GM12878 (cell line): ENCODE results near the gene DHX38. TPM values are rescaled to one million over a fixed set of nuclear protein-coding genes. Genes with fewer than 3 reads are reported as not detected.

ENCODE experiments used
- ATAC-seq: fragments of 200-7000 bp; cut with Tn5 transposase; 3 replicates; pipeline ENCODE4 v1.9.1; 2020; ENCODE audit warnings: mild to moderate bottlenecking, moderate library complexity
- BruUV-seq: library from RNA; stranded (reverse); fragments of 400-500 nt; replicated peaks from 2 replicates; lab custom pipeline; 2021; lab: Mats Ljungman, UMichigan
- CTCF ChIA-PET: fragments of 300-600 bp; sonication (Branson Sonifier 250); formaldehyde crosslinking; extraction: SDS; loops from one replicate; lab custom pipeline; 2021; ENCODE audit warnings: inconsistent platforms; lab: Yijun Ruan, JAX
- POLR2A ChIA-PET: fragments of 350-600 bp; formaldehyde crosslinking; extraction: SDS; loops from one replicate; lab custom pipeline; 2021; ENCODE audit warnings: inconsistent platforms; lab: Charles Lee
- RAD21 ChIA-PET: fragments of 300-600 bp; sonication (Branson Sonifier 250); formaldehyde crosslinking; loops from one replicate; lab custom pipeline; 2023; ENCODE audit warnings: antibody characterized with exemption; ENCODE audit not compliant: unreplicated experiment; lab: Charles Lee
- SMC1A ChIA-PET: fragments of 300-600 bp; sonication (Branson Sonifier 250); formaldehyde crosslinking; loops from one replicate; lab custom pipeline; 2023; ENCODE audit not compliant: unreplicated experiment, uncharacterized antibody; lab: Charles Lee
- DNase-seq: peaks from one replicate; pipeline ENCODE4 v3.0.0-alpha.2; 2011; ENCODE audit warnings: low read depth, low spot score
- FAIRE-seq: peaks from 3 replicates; lab custom pipeline; 2011; peaks lifted over from hg19 to GRCh38; lab: Jason Lieb, UNC
- H2AFZ ChIP-seq: 2 replicates; pipeline ENCODE4 v1.6.0; 2011; ENCODE audit warnings: low read depth, low read length, control low read depth; ENCODE audit not compliant: control insufficient read depth
- H3K27ac ChIP-seq: 2 replicates; pipeline ENCODE4 v1.5.1; 2011; ENCODE audit warnings: control low read depth; ENCODE audit not compliant: control insufficient read depth, insufficient read depth
- H3K27me3 ChIP-seq, 2 experiments: replicated peaks in 1 of 2; 2 replicates each; pipeline versions ENCODE4 v1.6.0 to v1.6.1; 2011; ENCODE audit warnings: low read length in 1 of 2; ENCODE audit not compliant: control insufficient read depth in 2 of 2, insufficient read depth in 2 of 2
- H3K36me3 ChIP-seq, 2 experiments: 2 replicates each; pipeline ENCODE4 v1.5.1; 2011; ENCODE audit warnings: low read length in 1 of 2; ENCODE audit not compliant: control insufficient read depth in 2 of 2, insufficient read depth in 2 of 2
- H3K4me1 ChIP-seq: 2 replicates; pipeline ENCODE4 v1.6.1; 2011; ENCODE audit warnings: mild to moderate bottlenecking, low read length, moderate library complexity, mixed read lengths; ENCODE audit not compliant: control insufficient read depth, insufficient read depth
- H3K4me2 ChIP-seq: 2 replicates; pipeline ENCODE4 v1.6.0; 2011; ENCODE audit warnings: control low read depth; ENCODE audit not compliant: control insufficient read depth, insufficient read depth
- H3K4me3 ChIP-seq: fragments of 200-600 bp; sonication (generic); 2 replicates; pipeline ENCODE4 v1.5.1; 2016
- H3K79me2 ChIP-seq: 2 replicates; pipeline ENCODE4 v1.6.0; 2011; ENCODE audit warnings: low read length; ENCODE audit not compliant: control insufficient read depth, insufficient read depth
- H3K9ac ChIP-seq: 2 replicates; pipeline ENCODE4 v1.8.0; 2011; ENCODE audit warnings: low read length, control low read depth, mixed read lengths; ENCODE audit not compliant: control insufficient read depth, insufficient read depth
- H3K9me3 ChIP-seq: replicated peaks from 3 replicates; pipeline ENCODE4 v1.5.1; 2011; ENCODE audit warnings: mild to moderate bottlenecking, low read length; ENCODE audit not compliant: control insufficient read depth, insufficient read depth
- H4K20me1 ChIP-seq: 2 replicates; pipeline ENCODE4 v1.6.0; 2011; ENCODE audit not compliant: control insufficient read depth, insufficient read depth
- BCL3 ChIP-seq: IDR thresholded peaks from 2 replicates; pipeline ENCODE4 v1.6.1; 2011; ENCODE audit warnings: borderline replicate concordance, low read depth, mild to moderate bottlenecking, moderate library complexity, low read length; ENCODE audit not compliant: insufficient read depth, poor library complexity, severe bottlenecking
- ZBED1 ChIP-seq: IDR thresholded peaks from 2 replicates; pipeline ENCODE4 v1.6.1; 2016; ENCODE audit warnings: borderline replicate concordance
- WGBS: methylation state at CpG from one replicate; pipeline ENCODE4 v1.1.6; 2016; ENCODE audit warnings: low lambda C conversion rate; ENCODE audit not compliant: insufficient replicate concordance, insufficient coverage; ENCODE audit errors: missing lambda C conversion rate; 5-methylcytosine and 5-hydroxymethylcytosine counted together
- in situ Hi-C: fragments of 300-500 bp; cut with MboI; formaldehyde crosslinking; loops from 9 replicates; pipeline ENCODE4 v1.14.3; 2018; ENCODE audit warnings: mixed read lengths
- intact Hi-C: fragments of 100-400 bp; cut with micrococcal nuclease; formaldehyde crosslinking; loops from one replicate; pipeline ENCODE4 v1.14.2; 2022; ENCODE audit not compliant: unreplicated experiment
- polyA plus RNA-seq, 11 experiments: library from polyadenylated mRNA; depleted of rRNA in 4 of 11; unstranded in 6 of 11; stranded (reverse) in 5 of 11; fragments of >200 nt; fragmentation: Nextera tagmentation in 4 of 11; fragmentation: Illumina TruSeq in 1 of 11; extraction: Ambion mirVana in 4 of 11; extraction: Trizol in 1 of 11; gene quantifications; 1 replicate in 1 of 11; 2 replicates in 10 of 11; pipeline versions ENCODE4 v1.2.1 to v1.2.3, GENCODE V29; 2011 to 2016; ENCODE audit warnings: inconsistent platforms in 2 of 11, missing spikeins in 2 of 11, low read depth in 1 of 11
- total RNA-seq, 4 experiments: library from RNA; depleted of rRNA in 3 of 4; stranded (reverse); fragments of >200 nt in 3 of 4; fragmentation: Illumina TruSeq in 1 of 4; extraction: Trizol in 1 of 4; gene quantifications; 2 replicates each; pipeline versions ENCODE4 v1.2.1 to v1.2.3, GENCODE V29; 2013 to 2021

DHX38 gene
- total and polyA plus RNA-seq, 10 of the 15 experiments (the other 5 are each of a cell fraction or from before 2014, with no cell fraction given), result 2.1 to 67.8 (median 43.2) TPM

- ChIA-PET SMC1A (interaction anchor here (0.8 kb wide), 2 partner anchors 13 to 632 kb away, joined by 3 read pairs; no protein-coding TSS in a partner anchor), CTCF (interaction anchor here (1.0 kb wide), 1 partner anchor 37 kb away, joined by 4 read pairs; no protein-coding TSS in a partner anchor), RAD21 (no interaction called here), POLR2A (no interaction called here)
- no peak overlapping the region for H3K4me3 ChIP-seq
- H2AFZ ChIP-seq, result no peak overlapping the region
- H3K27me3 ChIP-seq, result no peaks in the 10 kb centered on the region
- H3K36me3 ChIP-seq, result no peaks in the 10 kb centered on the region
- no peak overlapping the region for H3K4me2 ChIP-seq
- no peaks in the 10 kb centered on the region for H4K20me1 ChIP-seq
- no peak overlapping the region for H3K9ac ChIP-seq
- intact Hi-C loops, result no loop called here
- 51% methylated on average over 6 of the region's 6 CpGs for WGBS
- no peaks in the 10 kb centered on the region for H3K9me3 ChIP-seq
- FAIRE-seq (no peak), DNase-seq (no peak), ATAC-seq (no peak)
- in situ Hi-C loops, result no loop called here
- BruUV-seq, result no TSS peak
- H3K27ac ChIP-seq, result no peak overlapping the region
- no peaks in the 10 kb centered on the region for H3K79me2 ChIP-seq
- TF ChIP-seq ZBED1 (no peak), BCL3 (no peak)
- H3K4me1 ChIP-seq, result no peaks in the 10 kb centered on the region
Measured at GRCh38 chr16:72162105-72162692, 68.6 kb downstream of the DHX38 start.

Other genes with a start within 250 kb of the DHX38 start
Only the 7 nearest of the 9 such genes appear.
- 133 and 160 TPM in 2 replicates for gene IST1, start 198.3 kb upstream of the DHX38 start, total RNA-seq (2014; rRNA removed)
- 148 and 150 TPM in 2 replicates for gene IST1, start 198.3 kb upstream of the DHX38 start, total RNA-seq (2014; rRNA removed; fragmentation: Illumina TruSeq; extraction: Trizol)
- gene IST1, start 198.3 kb upstream of the DHX38 start, total RNA-seq (2021), result 134 and 140 TPM in 2 replicates
- gene IST1, start 198.3 kb upstream of the DHX38 start, polyA plus RNA-seq (2011; rRNA removed), result 277 and 293 TPM in 2 replicates
- 189 and 196 TPM in 2 replicates for gene IST1, start 198.3 kb upstream of the DHX38 start, polyA plus RNA-seq (2014; fragmentation: Illumina TruSeq; extraction: Trizol)
- gene IST1, start 198.3 kb upstream of the DHX38 start, polyA plus RNA-seq (2014; fragmentation: Nextera tagmentation; extraction: Ambion mirVana), result 100 to 1,000 TPM in 1 of 2 experiments, 10 to 100 TPM in 1; 97.3 to 136 TPM
- gene IST1, start 198.3 kb upstream of the DHX38 start, polyA plus RNA-seq (2014; rRNA removed), result 120 and 155 TPM in 2 replicates
- gene IST1, start 198.3 kb upstream of the DHX38 start, polyA plus RNA-seq (2016; fragmentation: Nextera tagmentation; extraction: Ambion mirVana), result 100 to 1,000 TPM; 113 to 125 TPM
- gene PKD1L3, start 93.4 kb upstream of the DHX38 start, total RNA-seq (2014; rRNA removed), result not detected in 2 replicates
- gene PKD1L3, start 93.4 kb upstream of the DHX38 start, total RNA-seq (2014; rRNA removed; fragmentation: Illumina TruSeq; extraction: Trizol), result 0.04 TPM in 1 of 2 replicates, not detected in the other
- not detected in 2 replicates for gene PKD1L3, start 93.4 kb upstream of the DHX38 start, total RNA-seq (2021)
- gene PKD1L3, start 93.4 kb upstream of the DHX38 start, polyA plus RNA-seq (2011; rRNA removed), result not detected in 2 replicates
- 0.03 TPM in 1 of 2 replicates, not detected in the other for gene PKD1L3, start 93.4 kb upstream of the DHX38 start, polyA plus RNA-seq (2014; fragmentation: Illumina TruSeq; extraction: Trizol)
- gene PKD1L3, start 93.4 kb upstream of the DHX38 start, polyA plus RNA-seq (2014; fragmentation: Nextera tagmentation; extraction: Ambion mirVana), result not detected
- gene PKD1L3, start 93.4 kb upstream of the DHX38 start, polyA plus RNA-seq (2014; rRNA removed), result not detected in 2 replicates
- under 1 TPM in 1 of 2 experiments, not detected in 1; 0.04 TPM for gene PKD1L3, start 93.4 kb upstream of the DHX38 start, polyA plus RNA-seq (2016; fragmentation: Nextera tagmentation; extraction: Ambion mirVana)
- 10.7 and 12.5 TPM in 2 replicates for gene DHODH, start 85.1 kb upstream of the DHX38 start, total RNA-seq (2014; rRNA removed)
- gene DHODH, start 85.1 kb upstream of the DHX38 start, total RNA-seq (2014; rRNA removed; fragmentation: Illumina TruSeq; extraction: Trizol), result 10.2 and 10.5 TPM in 2 replicates
- 14.3 and 18.9 TPM in 2 replicates for gene DHODH, start 85.1 kb upstream of the DHX38 start, total RNA-seq (2021)
- gene DHODH, start 85.1 kb upstream of the DHX38 start, polyA plus RNA-seq (2011; rRNA removed), result 13.7 and 14.6 TPM in 2 replicates
- 10.7 and 13.5 TPM in 2 replicates for gene DHODH, start 85.1 kb upstream of the DHX38 start, polyA plus RNA-seq (2014; fragmentation: Illumina TruSeq; extraction: Trizol)
- gene DHODH, start 85.1 kb upstream of the DHX38 start, polyA plus RNA-seq (2014; fragmentation: Nextera tagmentation; extraction: Ambion mirVana), result 1 to 10 TPM; 3.4 to 4.1 TPM
- 12.5 and 12.9 TPM in 2 replicates for gene DHODH, start 85.1 kb upstream of the DHX38 start, polyA plus RNA-seq (2014; rRNA removed)
- 10 to 100 TPM; 20.8 to 23.3 TPM for gene DHODH, start 85.1 kb upstream of the DHX38 start, polyA plus RNA-seq (2016; fragmentation: Nextera tagmentation; extraction: Ambion mirVana)
- not detected in 2 replicates for gene HP, start 39.3 kb upstream of the DHX38 start, total RNA-seq (2014; rRNA removed)
- not detected in 2 replicates for gene HP, start 39.3 kb upstream of the DHX38 start, total RNA-seq (2014; rRNA removed; fragmentation: Illumina TruSeq; extraction: Trizol)
- 8.7 and 10.8 TPM in 2 replicates for gene HP, start 39.3 kb upstream of the DHX38 start, total RNA-seq (2021)
- gene HP, start 39.3 kb upstream of the DHX38 start, polyA plus RNA-seq (2011; rRNA removed), result not detected in 2 replicates
- gene HP, start 39.3 kb upstream of the DHX38 start, polyA plus RNA-seq (2014; fragmentation: Illumina TruSeq; extraction: Trizol), result not detected in 2 replicates
- not detected for gene HP, start 39.3 kb upstream of the DHX38 start, polyA plus RNA-seq (2014; fragmentation: Nextera tagmentation; extraction: Ambion mirVana)
- gene HP, start 39.3 kb upstream of the DHX38 start, polyA plus RNA-seq (2014; rRNA removed), result 0.03 TPM in 1 of 2 replicates, not detected in the other
- not detected for gene HP, start 39.3 kb upstream of the DHX38 start, polyA plus RNA-seq (2016; fragmentation: Nextera tagmentation; extraction: Ambion mirVana)
- gene HPR, start 30.6 kb upstream of the DHX38 start, total RNA-seq (2014; rRNA removed), result not detected in 2 replicates
- gene HPR, start 30.6 kb upstream of the DHX38 start, total RNA-seq (2014; rRNA removed; fragmentation: Illumina TruSeq; extraction: Trizol), result not detected in 2 replicates
- gene HPR, start 30.6 kb upstream of the DHX38 start, total RNA-seq (2021), result not detected in 2 replicates
- not detected in 2 replicates for gene HPR, start 30.6 kb upstream of the DHX38 start, polyA plus RNA-seq (2011; rRNA removed)
- gene HPR, start 30.6 kb upstream of the DHX38 start, polyA plus RNA-seq (2014; fragmentation: Illumina TruSeq; extraction: Trizol), result not detected in 2 replicates
- not detected for gene HPR, start 30.6 kb upstream of the DHX38 start, polyA plus RNA-seq (2014; fragmentation: Nextera tagmentation; extraction: Ambion mirVana)
- not detected in 2 replicates for gene HPR, start 30.6 kb upstream of the DHX38 start, polyA plus RNA-seq (2014; rRNA removed)
- under 1 TPM in 1 of 2 experiments, not detected in 1; 0.15 TPM for gene HPR, start 30.6 kb upstream of the DHX38 start, polyA plus RNA-seq (2016; fragmentation: Nextera tagmentation; extraction: Ambion mirVana)
- gene TXNL4B, start 227 bp upstream of the DHX38 start, total RNA-seq (2014; rRNA removed), result 13.3 and 15.2 TPM in 2 replicates
- gene TXNL4B, start 227 bp upstream of the DHX38 start, total RNA-seq (2014; rRNA removed; fragmentation: Illumina TruSeq; extraction: Trizol), result 11.1 TPM in 2 replicates
- gene TXNL4B, start 227 bp upstream of the DHX38 start, total RNA-seq (2021), result 14.0 and 17.2 TPM in 2 replicates
- 24.0 and 42.1 TPM in 2 replicates for gene TXNL4B, start 227 bp upstream of the DHX38 start, polyA plus RNA-seq (2011; rRNA removed)
- gene TXNL4B, start 227 bp upstream of the DHX38 start, polyA plus RNA-seq (2014; fragmentation: Illumina TruSeq; extraction: Trizol), result 16.2 and 16.3 TPM in 2 replicates
- 10 to 100 TPM; 13.8 to 15.5 TPM for gene TXNL4B, start 227 bp upstream of the DHX38 start, polyA plus RNA-seq (2014; fragmentation: Nextera tagmentation; extraction: Ambion mirVana)
- 13.4 and 16.9 TPM in 2 replicates for gene TXNL4B, start 227 bp upstream of the DHX38 start, polyA plus RNA-seq (2014; rRNA removed)
- 10 to 100 TPM; 22.6 TPM for gene TXNL4B, start 227 bp upstream of the DHX38 start, polyA plus RNA-seq (2016; fragmentation: Nextera tagmentation; extraction: Ambion mirVana)
- gene PMFBP1, start 78.3 kb downstream of the DHX38 start, total RNA-seq (2014; rRNA removed), result 1.0 and 1.1 TPM in 2 replicates
- gene PMFBP1, start 78.3 kb downstream of the DHX38 start, total RNA-seq (2014; rRNA removed; fragmentation: Illumina TruSeq; extraction: Trizol), result 0.98 and 1.6 TPM in 2 replicates
- gene PMFBP1, start 78.3 kb downstream of the DHX38 start, total RNA-seq (2021), result 1.8 and 1.9 TPM in 2 replicates
- gene PMFBP1, start 78.3 kb downstream of the DHX38 start, polyA plus RNA-seq (2011; rRNA removed), result 1.3 and 2.1 TPM in 2 replicates
- 0.67 and 1.1 TPM in 2 replicates for gene PMFBP1, start 78.3 kb downstream of the DHX38 start, polyA plus RNA-seq (2014; fragmentation: Illumina TruSeq; extraction: Trizol)
- 1 to 10 TPM in 1 of 2 experiments, under 1 TPM in 1; 0.40 to 1.5 TPM for gene PMFBP1, start 78.3 kb downstream of the DHX38 start, polyA plus RNA-seq (2014; fragmentation: Nextera tagmentation; extraction: Ambion mirVana)
- 0.86 and 1.1 TPM in 2 replicates for gene PMFBP1, start 78.3 kb downstream of the DHX38 start, polyA plus RNA-seq (2014; rRNA removed)
- 1 to 10 TPM in 1 of 2 experiments, under 1 TPM in 1; 0.49 to 2.3 TPM for gene PMFBP1, start 78.3 kb downstream of the DHX38 start, polyA plus RNA-seq (2016; fragmentation: Nextera tagmentation; extraction: Ambion mirVana)